ENCODE measurements around the gene PGAP1. TPM values are rescaled to one million over a fixed set of nuclear protein-coding genes. Genes with fewer than 3 reads are reported as not detected.

Gene PGAP1
- total RNA-seq, 4 donors from 2014 or later, result 4.3 to 10.2 (median 6.9) TPM

GRCh38 chr2:196884368-196884767 lies 42.1 kb downstream of the PGAP1 start:
- Histone ChIP-seq H3K9me3 (no peaks in the 10 kb centered on the region), H3K27ac (no peak overlapping the region), H3K4me1 (no peaks in the 10 kb centered on the region), H3K36me3 (peaks cover 0 to 49% of the 10 kb centered on the region in 2 donors), H3K27me3 (no peaks in the 10 kb centered on the region), H3K4me3 (no peak overlapping the region)
- no peak for ATAC-seq
- whole genome bisulfite sequencing, 2 donors (ENCODE audit: low coverage in 1 of 2), result 89 to 94% methylated on average over 2 of the region's 2 CpGs
- TF ChIP-seq POLR2AphosphoS5 (IDR thresholded peaks at IDR 0.05) (no peak), CTCF (IDR thresholded peaks at IDR 0.05) (no peak), EP300 (IDR thresholded peaks at IDR 0.05) (no peak), POLR2A (IDR thresholded peaks at IDR 0.05) (no peak)

GRCh38 chr2:196876364-196876763 lies 50.1 kb downstream of the PGAP1 start:
- Histone ChIP-seq H3K4me1 (no peaks in the 10 kb centered on the region), H3K9me3 (no peaks in the 10 kb centered on the region), H3K27me3 (no peaks in the 10 kb centered on the region), H3K27ac (no peak overlapping the region), H3K4me3 (no peak overlapping the region), H3K36me3 (peaks cover 0 to 64% of the 10 kb centered on the region in 2 donors)
- 83 to 94% methylated on average over 1 of the region's 1 CpG for WGBS, 2 donors (ENCODE audit: low coverage in 1 of 2)
- ATAC-seq, result no peak
- TF ChIP-seq POLR2A (IDR thresholded peaks at IDR 0.05) (no peak), CTCF (IDR thresholded peaks at IDR 0.05) (no peak), EP300 (IDR thresholded peaks at IDR 0.05) (no peak), POLR2AphosphoS5 (IDR thresholded peaks at IDR 0.05) (no peak)

GRCh38 chr2:196875414-196875813 lies 51.1 kb downstream of the PGAP1 start:
- 89 to 91% methylated on average over 1 of the region's 1 CpG for WGBS, 2 donors (ENCODE audit: low coverage in 1 of 2)
- H3K9me3 ChIP-seq, result no peaks in the 10 kb centered on the region
- no peak overlapping the region for H3K4me3 ChIP-seq
- H3K4me1 ChIP-seq, result no peaks in the 10 kb centered on the region
- ATAC-seq, result no peak
- H3K27me3 ChIP-seq, result no peaks in the 10 kb centered on the region
- H3K36me3 ChIP-seq, result peaks cover 0 to 66% of the 10 kb centered on the region in 2 donors
- no peak overlapping the region for H3K27ac ChIP-seq
- TF ChIP-seq CTCF (IDR thresholded peaks at IDR 0.05) (no peak), POLR2A (IDR thresholded peaks at IDR 0.05) (no peak), POLR2AphosphoS5 (IDR thresholded peaks at IDR 0.05) (no peak), EP300 (IDR thresholded peaks at IDR 0.05) (no peak)

- H3K27ac ChIP-seq, result no peak overlapping the region
- ATAC-seq, result no peak
- WGBS, 2 donors (ENCODE audit: low coverage in 1 of 2), result 90 to 92% methylated on average over 1 of the region's 1 CpG
Measured at GRCh38 chr2:196873511-196873910, 53.0 kb downstream of the PGAP1 start.

More at GRCh38 chr2:196873511-196873910, 53.0 kb downstream of the PGAP1 start:
- Histone ChIP-seq H3K36me3 (peaks cover 0 to 66% of the 10 kb centered on the region in 2 donors), H3K4me3 (no peak overlapping the region), H3K27me3 (no peaks in the 10 kb centered on the region), H3K4me1 (no peaks in the 10 kb centered on the region), H3K9me3 (no peaks in the 10 kb centered on the region)
- TF ChIP-seq POLR2AphosphoS5 (IDR thresholded peaks at IDR 0.05), result no peak
- TF ChIP-seq EP300 (IDR thresholded peaks at IDR 0.05), result no peak
- TF ChIP-seq CTCF (IDR thresholded peaks at IDR 0.05), result no peak
- TF ChIP-seq POLR2A (IDR thresholded peaks at IDR 0.05), result no peak
